ENCODE measurements around the gene PKN3. TPM values are rescaled to one million over a fixed set of nuclear protein-coding genes. Genes with fewer than 3 reads are reported as not detected.
A peak's percentile ranks its signal among the peaks of the same experiment; 100 is the strongest.

PKN3 gene
- total and polyA plus RNA-seq, 2 of the 13 experiments (the other 11 are each of a cell fraction or from before 2014, with no cell fraction given), result 10.5 to 13.2 TPM

- TF ChIP-seq USF2 (IDR thresholded peaks at IDR 0.05; ENCODE audit: low read depth, low read length) (peak; percentile 54), USF2 (CRISPR knock-in tag; IDR thresholded peaks at IDR 0.05; ENCODE audit: borderline replicate concordance) (peak; percentile 72; the same call in 1 of the 2 replicates), CHD4 (IDR thresholded peaks at IDR 0.05; ENCODE audit: borderline replicate concordance, low read length) (peak; percentile 56; the same call in 1 of the 2 replicates), ZNF44 (CRISPR knock-in tag; IDR thresholded peaks at IDR 0.05) (no peak), BCL3 (CRISPR knock-in tag; IDR thresholded peaks at IDR 0.05) (peak; percentile 84), ZNF562 (CRISPR knock-in tag; IDR thresholded peaks at IDR 0.05; ENCODE audit: borderline replicate concordance) (no peak), ZNF891 (CRISPR knock-in tag; IDR thresholded peaks at IDR 0.05) (no peak), ARNTL (CRISPR knock-in tag; IDR thresholded peaks at IDR 0.05) (peak; percentile 75), MAX (IDR thresholded peaks at IDR 0.05) (peak; percentile 55; the same call in 1 of the 2 replicates), TCF12 (IDR thresholded peaks at IDR 0.05) (no peak), TCF12 (CRISPR knock-in tag; IDR thresholded peaks at IDR 0.05) (no peak), MYPOP (CRISPR knock-in tag; IDR thresholded peaks at IDR 0.05) (peak; percentile 80), ADNP (CRISPR knock-in tag; IDR thresholded peaks at IDR 0.05) (no peak), GTF2F1 (IDR thresholded peaks at IDR 0.05; ENCODE audit: low read length) (no peak), DMAP1 (CRISPR knock-in tag; IDR thresholded peaks at IDR 0.05) (peak; percentile 34; the same call in 1 of the 2 replicates), ZSCAN21 (CRISPR knock-in tag; IDR thresholded peaks at IDR 0.05; ENCODE audit: borderline replicate concordance) (no peak), YY1 (IDR thresholded peaks at IDR 0.05; ENCODE audit: insufficient read depth, insufficient replicate concordance, low read depth, low read length) (peak; percentile 76), MAFK (conservative IDR thresholded peaks at IDR 0.05 in 1 of 2, IDR thresholded peaks at IDR 0.05 in 1 of 2; ENCODE audit: low read length in 2 of 2) (no peak), MXI1 (IDR thresholded peaks at IDR 0.05; ENCODE audit: borderline replicate concordance, low read depth, low read length) (peak; percentile 67; the same call in 1 of the 3 replicates), NFE2L2 (IDR thresholded peaks at IDR 0.05; ENCODE audit: low read length) (no peak), ASH2L (IDR thresholded peaks at IDR 0.05; ENCODE audit: insufficient read length, low read depth, low read length) (peak; percentile 46), CSRNP1 (CRISPR knock-in tag; IDR thresholded peaks at IDR 0.05) (0 out of 2 replicates have a peak, but pooled peaks have one; percentile 53), CREB3 (CRISPR knock-in tag; IDR thresholded peaks at IDR 0.05) (no peak)
Measured at GRCh38 chr9:128688501-128689292, 13.6 kb upstream of the PKN3 start, which contains the start of gene SET (continued).
